Measurements from ENCODE around the gene MTHFSD. TPM values are rescaled to one million over a fixed set of nuclear protein-coding genes. Genes with fewer than 3 reads are reported as not detected.

MTHFSD gene
- total RNA-seq, 6 experiments from 2014 or later: 5.9 to 11.6 (median 9.0) TPM

- Histone ChIP-seq H3K4me1 (peaks cover 0 to 6% (median 0%) of the 10 kb centered on the region in 4 donors), H3K27me3 (peaks cover 0 to 24% of the 10 kb centered on the region in 2 donors), H3K36me3 (no peaks in the 10 kb centered on the region), H3K27ac (no peak overlapping the region), H3K9me3 (no peaks in the 10 kb centered on the region), H3K4me3 (no peak overlapping the region)
- intact Hi-C loops (cut with DNase I): loop anchor here in 1 of 2 donors (10.0 kb wide), 1 partner anchor 494 kb away; no protein-coding TSS in a partner anchor
- WGBS (ENCODE audit: insufficient coverage, low coverage, low lambda C conversion rate, missing lambda C conversion rate): 27% methylated on average over 26 of the region's 28 CpGs
- DNase-seq (no peak), ATAC-seq (no peak)
- TF ChIP-seq CTCF (IDR thresholded peaks at IDR 0.05) (no peak), POLR2A (IDR thresholded peaks at IDR 0.05) (no peak)
Measured at GRCh38 chr16:86570558-86571529, 15.8 kb upstream of the MTHFSD start.

- no peaks in the 10 kb centered on the region for H3K9me3 ChIP-seq
- no peak overlapping the region for H3K27ac ChIP-seq
- H3K4me1 ChIP-seq: peaks cover 0 to 6% (median 0%) of the 10 kb centered on the region in 4 donors
- H3K27me3 ChIP-seq: peaks cover 0 to 19% of the 10 kb centered on the region in 2 donors
- DNase-seq: no peak
- WGBS (ENCODE audit: insufficient coverage, low coverage, low lambda C conversion rate, missing lambda C conversion rate): 19% methylated on average over 13 of the region's 13 CpGs
- TF ChIP-seq POLR2A (IDR thresholded peaks at IDR 0.05) (no peak), CTCF (IDR thresholded peaks at IDR 0.05) (no peak)
- H3K36me3 ChIP-seq: no peaks in the 10 kb centered on the region
- H3K4me3 ChIP-seq: no peak overlapping the region
- intact Hi-C loops (cut with DNase I): loop anchor here in 1 of 2 donors (5.0 to 10.0 kb wide), 2 partner anchors 495 to 702 kb away; no protein-coding TSS in a partner anchor
- ATAC-seq: no peak
Measured at GRCh38 chr16:86569701-86570447, 14.8 kb upstream of the MTHFSD start.

- Histone ChIP-seq H3K4me1 (peaks cover 0 to 10% (median 0%) of the 10 kb centered on the region in 4 donors), H3K9me3 (no peaks in the 10 kb centered on the region), H3K27me3 (peaks cover 0 to 28% of the 10 kb centered on the region in 2 donors), H3K4me3 (no peak overlapping the region), H3K27ac (no peak overlapping the region), H3K36me3 (no peaks in the 10 kb centered on the region)
- ATAC-seq (no peak), DNase-seq (no peak)
- 13% methylated on average over 27 of the region's 33 CpGs for WGBS (ENCODE audit: insufficient coverage, low coverage, low lambda C conversion rate, missing lambda C conversion rate)
- intact Hi-C loops (cut with DNase I): loop anchor here in 1 of 2 donors (5.0 kb wide), 1 partner anchor 703 kb away; no protein-coding TSS in a partner anchor
- TF ChIP-seq CTCF (IDR thresholded peaks at IDR 0.05): no peak
- TF ChIP-seq POLR2A (IDR thresholded peaks at IDR 0.05): no peak
Measured at GRCh38 chr16:86568677-86569623, 13.9 kb upstream of the MTHFSD start.

Data from right lobe of liver (tissue), 6 donors.